Measurements from ENCODE around the gene PRM1. TPM values are rescaled to one million over a fixed set of nuclear protein-coding genes. Genes with fewer than 3 reads are reported as not detected.
A peak's percentile ranks its signal among the peaks of the same experiment; 100 is the strongest.

The PRM1 gene
- total RNA-seq, 2 experiments from 2014 or later, result not detected

GRCh38 chr16:11307639-11308492 is 26.7 kb upstream of the PRM1 start:
- no TSS peak for BruUV-seq (replicated peaks)
- POLR2A ChIA-PET, result interaction anchor here (1.4 to 6.8 kb wide), 5 partner anchors 9 to 51 kb away, joined by 5 to 79 read pairs (median 8); partner anchors contain the start of gene SOCS1

GRCh38 chr16:11306997-11307638 is 26.0 kb upstream of the PRM1 start:
- Histone ChIP-seq H3K4me3 (ENCODE audit: low read depth, low read length, poor library complexity, severe bottlenecking) (no peak overlapping the region), H4K20me1 (ENCODE audit: insufficient read depth, low read length) (no peaks in the 10 kb centered on the region), H3K79me2 (ENCODE audit: insufficient read depth, low read depth, low read length) (no peaks in the 10 kb centered on the region), H3K9me2 (ENCODE audit: insufficient read depth, low read length) (no peaks in the 10 kb centered on the region), H3K36me3 (ENCODE audit: insufficient read depth, low read length) (no peaks in the 10 kb centered on the region; the same call in 1 of the 2 replicates), H3K27ac (ENCODE audit: low read depth, low read length, poor library complexity, severe bottlenecking) (peak overlapping the region; percentile 99), H3K4me2 (ENCODE audit: low read length) (no peak overlapping the region), H3K9me3 (ENCODE audit: low read length) (peaks cover 16% of the 10 kb centered on the region), H2AFZ (ENCODE audit: low read length) (no peak overlapping the region), H3K4me1 (ENCODE audit: insufficient read depth, low read length, poor library complexity, severe bottlenecking) (peaks cover 77% of the 10 kb centered on the region)
- POLR2A ChIA-PET, result interaction anchor here (1.4 to 6.8 kb wide), 5 partner anchors 9 to 51 kb away, joined by 5 to 79 read pairs (median 8); partner anchors contain the start of gene SOCS1
- BruUV-seq (replicated peaks), result no TSS peak
- TF ChIP-seq CTCF (conservative IDR thresholded peaks at IDR 0.05; ENCODE audit: low read length), result no peak
- TF ChIP-seq EZH2phosphoT487 (IDR thresholded peaks at IDR 0.05; ENCODE audit: borderline replicate concordance, low read depth, low read length), result no peak
- intact Hi-C loops (cut with micrococcal nuclease; ENCODE audit: unreplicated experiment), result no loop called here
- no peak for DNase-seq (ENCODE audit: low spot score)
- CTCF ChIA-PET (ENCODE audit: unreplicated experiment), result no interaction called here

More at GRCh38 chr16:11307639-11308492, 26.7 kb upstream of the PRM1 start:
- Histone ChIP-seq H3K4me1 (ENCODE audit: insufficient read depth, low read length, poor library complexity, severe bottlenecking) (peaks cover 79% of the 10 kb centered on the region), H3K4me2 (ENCODE audit: low read length) (peak overlapping the region; percentile 53), H2AFZ (ENCODE audit: low read length) (no peak overlapping the region), H3K36me3 (ENCODE audit: insufficient read depth, low read length) (no peaks in the 10 kb centered on the region; the same call in 1 of the 2 replicates), H3K27ac (ENCODE audit: low read depth, low read length, poor library complexity, severe bottlenecking) (peak overlapping the region; percentile 99), H3K9me3 (ENCODE audit: low read length) (peaks cover 16% of the 10 kb centered on the region), H4K20me1 (ENCODE audit: insufficient read depth, low read length) (no peaks in the 10 kb centered on the region), H3K9me2 (ENCODE audit: insufficient read depth, low read length) (no peaks in the 10 kb centered on the region), H3K4me3 (ENCODE audit: low read depth, low read length, poor library complexity, severe bottlenecking) (peak overlapping the region; percentile 38), H3K79me2 (ENCODE audit: insufficient read depth, low read depth, low read length) (no peaks in the 10 kb centered on the region)
- TF ChIP-seq CTCF (conservative IDR thresholded peaks at IDR 0.05; ENCODE audit: low read length) (no peak), EZH2phosphoT487 (IDR thresholded peaks at IDR 0.05; ENCODE audit: borderline replicate concordance, low read depth, low read length) (no peak)
- CTCF ChIA-PET (ENCODE audit: unreplicated experiment), result interaction anchor here (0.5 to 2.3 kb wide), 4 partner anchors 8 to 39 kb away, joined by 3 to 20 read pairs (median 4); no protein-coding TSS in a partner anchor
- DNase-seq (ENCODE audit: low spot score), result peak; percentile 74
- intact Hi-C loops (cut with micrococcal nuclease; ENCODE audit: unreplicated experiment), result loop anchor here (1.0 to 2.0 kb wide), 3 partner anchors 11 to 657 kb away; partner anchors contain the start of gene TNFRSF17

All from OCI-LY7 (cell line).